Measurements from ENCODE around the gene EMILIN1.
A peak's percentile ranks its signal among the peaks of the same experiment; 100 is the strongest.

Gene EMILIN1

GRCh38 chr2:27093430-27094352, 15.3 kb downstream of the EMILIN1 start:
- no peaks in the 10 kb centered on the region for H3K4me1 ChIP-seq (ENCODE audit: low read depth, poor library complexity, severe bottlenecking)
- no peaks in the 10 kb centered on the region for H4K20me1 ChIP-seq (ENCODE audit: insufficient read depth)
- no peaks in the 10 kb centered on the region for H3K27me3 ChIP-seq (ENCODE audit: insufficient read depth, low read depth)
- TF ChIP-seq, protein P1, sequence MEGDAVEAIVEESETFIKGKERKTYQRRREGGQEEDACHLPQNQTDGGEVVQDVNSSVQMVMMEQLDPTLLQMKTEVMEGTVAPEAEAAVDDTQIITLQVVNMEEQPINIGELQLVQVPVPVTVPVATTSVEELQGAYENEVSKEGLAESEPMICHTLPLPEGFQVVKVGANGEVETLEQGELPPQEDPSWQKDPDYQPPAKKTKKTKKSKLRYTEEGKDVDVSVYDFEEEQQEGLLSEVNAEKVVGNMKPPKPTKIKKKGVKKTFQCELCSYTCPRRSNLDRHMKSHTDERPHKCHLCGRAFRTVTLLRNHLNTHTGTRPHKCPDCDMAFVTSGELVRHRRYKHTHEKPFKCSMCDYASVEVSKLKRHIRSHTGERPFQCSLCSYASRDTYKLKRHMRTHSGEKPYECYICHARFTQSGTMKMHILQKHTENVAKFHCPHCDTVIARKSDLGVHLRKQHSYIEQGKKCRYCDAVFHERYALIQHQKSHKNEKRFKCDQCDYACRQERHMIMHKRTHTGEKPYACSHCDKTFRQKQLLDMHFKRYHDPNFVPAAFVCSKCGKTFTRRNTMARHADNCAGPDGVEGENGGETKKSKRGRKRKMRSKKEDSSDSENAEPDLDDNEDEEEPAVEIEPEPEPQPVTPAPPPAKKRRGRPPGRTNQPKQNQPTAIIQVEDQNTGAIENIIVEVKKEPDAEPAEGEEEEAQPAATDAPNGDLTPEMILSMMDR (conservative IDR thresholded peaks at IDR 0.05; ENCODE audit: low read depth, low read length), result no peak
- H3K4me3 ChIP-seq (IDR thresholded peaks at IDR 0.05; ENCODE audit: insufficient read depth, low read depth, low read length), result no peak overlapping the region
- H3K4me2 ChIP-seq, result no peak overlapping the region
- H2AFZ ChIP-seq (ENCODE audit: low read depth), result no peak overlapping the region
- H3K27ac ChIP-seq, result no peak overlapping the region
- H3K79me2 ChIP-seq (ENCODE audit: insufficient read depth, low read depth), result no peaks in the 10 kb centered on the region
- H3K9ac ChIP-seq, result no peak overlapping the region
- no peaks in the 10 kb centered on the region for H3K36me3 ChIP-seq (ENCODE audit: insufficient read depth)

DNA sequence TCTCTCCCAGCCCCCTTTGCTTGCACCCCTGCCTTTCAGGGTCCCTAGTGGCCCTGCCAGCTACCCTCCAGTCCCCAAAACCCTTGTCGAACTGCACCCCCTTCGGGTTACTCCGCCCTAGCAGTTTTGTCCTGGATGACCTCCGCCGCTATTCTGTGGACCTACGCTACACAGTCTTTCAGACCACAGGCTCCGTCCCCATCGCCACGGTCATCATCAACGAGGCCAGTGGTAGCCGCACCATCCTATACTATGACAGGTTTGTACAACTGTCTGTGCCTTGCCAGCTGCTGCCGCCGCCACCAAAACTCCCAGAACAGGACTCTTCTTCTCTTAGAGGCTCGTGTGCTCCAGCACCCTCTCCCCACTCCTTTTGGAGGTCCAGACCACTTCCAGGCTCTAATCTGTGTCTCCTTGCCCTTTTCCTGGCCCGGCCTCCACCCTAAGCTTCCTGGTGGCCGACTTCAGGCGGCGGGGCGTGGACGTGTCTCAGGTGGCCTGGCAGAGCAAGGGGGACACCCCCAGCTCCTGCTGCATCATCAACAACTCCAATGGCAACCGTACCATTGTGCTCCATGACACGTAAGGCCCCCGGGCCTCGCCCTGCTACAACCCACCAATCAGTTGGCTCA, 16.1 kb downstream of the EMILIN1 start:
- Histone ChIP-seq H3K4me1 (ENCODE audit: low read depth, poor library complexity, severe bottlenecking) (no peaks in the 10 kb centered on the region), H3K79me2 (ENCODE audit: insufficient read depth, low read depth) (no peaks in the 10 kb centered on the region), H4K20me1 (ENCODE audit: insufficient read depth) (no peaks in the 10 kb centered on the region), H3K4me2 (no peak overlapping the region), H3K9ac (no peak overlapping the region), H2AFZ (ENCODE audit: low read depth) (no peak overlapping the region), H3K36me3 (ENCODE audit: insufficient read depth) (no peaks in the 10 kb centered on the region), H3K27ac (no peak overlapping the region), H3K27me3 (ENCODE audit: insufficient read depth, low read depth) (no peaks in the 10 kb centered on the region), H3K4me3 (IDR thresholded peaks at IDR 0.05; ENCODE audit: insufficient read depth, low read depth, low read length) (no peak overlapping the region)
- TF ChIP-seq, protein P1 (conservative IDR thresholded peaks at IDR 0.05; ENCODE audit: low read depth, low read length), result no peak

GRCh38 chr2:27095427-27095744, 17.0 kb downstream of the EMILIN1 start:
- no peak overlapping the region for H3K4me3 ChIP-seq (IDR thresholded peaks at IDR 0.05; ENCODE audit: insufficient read depth, low read depth, low read length)
- H3K27ac ChIP-seq, result no peak overlapping the region
- H3K27me3 ChIP-seq (ENCODE audit: insufficient read depth, low read depth), result no peaks in the 10 kb centered on the region
- no peak overlapping the region for H2AFZ ChIP-seq (ENCODE audit: low read depth)
- no peaks in the 10 kb centered on the region for H4K20me1 ChIP-seq (ENCODE audit: insufficient read depth)
- no peaks in the 10 kb centered on the region for H3K36me3 ChIP-seq (ENCODE audit: insufficient read depth)
- TF ChIP-seq, protein P1 (conservative IDR thresholded peaks at IDR 0.05; ENCODE audit: low read depth, low read length), result no peak
- no peaks in the 10 kb centered on the region for H3K79me2 ChIP-seq (ENCODE audit: insufficient read depth, low read depth)
- no peak overlapping the region for H3K4me2 ChIP-seq
- no peak overlapping the region for H3K9ac ChIP-seq
- no peaks in the 10 kb centered on the region for H3K4me1 ChIP-seq (ENCODE audit: low read depth, poor library complexity, severe bottlenecking)

DNA sequence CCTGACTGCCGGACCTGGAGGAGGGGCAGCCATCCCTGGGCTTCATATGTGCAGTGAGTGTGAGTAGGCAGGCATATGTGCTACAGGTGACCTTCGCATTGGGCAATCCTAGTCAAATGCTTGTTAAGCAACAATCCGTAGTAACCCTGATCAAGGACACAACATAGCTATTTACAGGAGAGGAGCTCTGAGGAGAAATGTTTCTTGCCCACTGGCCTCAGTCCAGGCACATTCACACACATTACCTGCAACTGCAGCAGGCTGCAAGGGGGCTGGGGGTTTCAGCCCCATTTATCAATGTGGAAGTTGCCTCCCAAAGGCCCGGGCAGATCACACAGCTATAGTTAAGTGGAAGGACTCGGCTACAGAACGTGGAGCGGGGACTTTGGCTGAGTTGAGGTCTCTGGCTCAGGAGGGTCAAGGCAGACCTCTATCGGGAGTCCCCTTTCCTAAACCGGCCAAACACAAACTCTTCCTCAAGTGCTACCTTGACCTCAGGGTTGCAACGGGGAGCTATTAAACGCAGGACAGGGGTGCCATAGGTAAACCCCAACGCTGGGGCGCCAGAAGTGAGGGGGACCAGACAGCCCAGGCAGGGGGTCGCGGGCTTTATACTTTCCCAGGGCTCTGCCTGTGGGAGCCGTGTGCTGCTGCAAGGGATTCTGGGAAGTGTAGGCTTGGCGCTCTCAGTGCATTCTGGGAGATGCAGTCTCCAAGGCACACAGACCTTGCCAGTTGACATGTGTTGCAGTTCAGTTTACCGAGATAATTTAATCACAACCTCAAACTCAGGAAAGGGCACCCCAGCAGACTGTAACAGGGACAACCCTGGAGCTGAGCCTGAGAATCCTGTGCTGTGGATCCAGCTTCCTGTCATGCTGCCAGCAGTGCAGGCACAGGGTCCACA, 17.6 kb downstream of the EMILIN1 start:
- Histone ChIP-seq H3K4me2 (no peak overlapping the region; the same call in 1 of the 2 replicates), H3K4me1 (ENCODE audit: low read depth, poor library complexity, severe bottlenecking) (no peaks in the 10 kb centered on the region), H3K9ac (peak overlapping the region; percentile 13; the same call in 1 of the 2 replicates), H2AFZ (ENCODE audit: low read depth) (peak overlapping the region; percentile 62), H4K20me1 (ENCODE audit: insufficient read depth) (no peaks in the 10 kb centered on the region), H3K79me2 (ENCODE audit: insufficient read depth, low read depth) (no peaks in the 10 kb centered on the region), H3K27me3 (ENCODE audit: insufficient read depth, low read depth) (no peaks in the 10 kb centered on the region), H3K36me3 (ENCODE audit: insufficient read depth) (no peaks in the 10 kb centered on the region), H3K27ac (no peak overlapping the region), H3K4me3 (IDR thresholded peaks at IDR 0.05; ENCODE audit: insufficient read depth, low read depth, low read length) (no peak overlapping the region)
- TF ChIP-seq, protein P1 (conservative IDR thresholded peaks at IDR 0.05; ENCODE audit: low read depth, low read length), result no peak

Measured in KMS-11 (cell line).